OCI-LY3 (cell line): ENCODE data around the gene CDKN1C.

ENCODE experiments used
- H2AFZ ChIP-seq: fragments of 200-600, 300-600 bp; shearing (Covaris generic); 2 replicates; pipeline ENCODE4 v1.6.0; 2014; ENCODE audit warnings: antibody characterized with exemption, low read depth, low read length
- H3K27ac ChIP-seq: fragments of 200-600, 300-600 bp; sonication (generic); 2 replicates; pipeline ENCODE4 v1.5.1; 2014; ENCODE audit warnings: mild to moderate bottlenecking, low read length, moderate library complexity, mixed read lengths
- H3K27me3 ChIP-seq: fragments of 200-600, 300-600 bp; sonication (generic); 2 replicates; pipeline ENCODE4 v1.6.1; 2014; ENCODE audit warnings: low read depth, low read length, mixed read lengths
- H3K36me3 ChIP-seq: fragments of 200-600, 300-600 bp; sonication (generic); replicated peaks from 2 replicates; pipeline ENCODE3; 2014; ENCODE audit warnings: low read depth, low read length, mixed read lengths
- H3K4me1 ChIP-seq: fragments of 300-600, 200-600 bp; sonication (generic); 2 replicates; pipeline ENCODE4 v1.6.1; 2014; ENCODE audit warnings: low read length, mixed read lengths
- H3K4me2 ChIP-seq: fragments of 200-600, 300-600 bp; sonication (generic); 2 replicates; pipeline ENCODE4 v1.6.1; 2014; ENCODE audit warnings: low read length, mixed read lengths
- H3K4me3 ChIP-seq: fragments of 300-600, 200-600 bp; sonication (generic); 2 replicates; pipeline ENCODE4 v1.5.1; 2014; ENCODE audit warnings: antibody characterized with exemption, mild to moderate bottlenecking, low read length, moderate library complexity
- H3K79me2 ChIP-seq: fragments of 300-600, 200-600 bp; shearing (Covaris generic); 2 replicates; pipeline ENCODE4 v1.6.1; 2014; ENCODE audit warnings: mild to moderate bottlenecking, low read length, mixed read lengths
- H3K9ac ChIP-seq: fragments of 300-600, 200-600 bp; shearing (Covaris generic); 2 replicates; pipeline ENCODE4 v1.6.0; 2014; ENCODE audit warnings: mild to moderate bottlenecking, low read length, moderate library complexity
- H3K9me3 ChIP-seq: fragments of 200-600, 300-600 bp; shearing (Covaris generic); 2 replicates; pipeline ENCODE4 v1.6.1; 2014; ENCODE audit warnings: low read length, mixed read lengths; ENCODE audit not compliant: insufficient read depth
- H4K20me1 ChIP-seq: fragments of 200-600, 300-600 bp; sonication (generic); 2 replicates; pipeline ENCODE4 v1.6.1; 2016; ENCODE audit warnings: low read length, mixed read lengths; ENCODE audit not compliant: insufficient read depth
- EZH2phosphoT487 ChIP-seq: fragments of 200-600 bp; shearing (Covaris generic); IDR thresholded peaks from 2 replicates; pipeline ENCODE4 v1.6.1; 2018; ENCODE audit warnings: antibody characterized with exemption, mixed run types, low read depth
- TF ChIP-seq, protein P1 (sequence below): fragments of 200-600, 300-600 bp; sonication (generic); IDR thresholded peaks from 2 replicates; pipeline ENCODE4 v1.5.1; 2014; ENCODE audit warnings: antibody characterized with exemption, low read length, low read depth

CDKN1C gene

GRCh38 chr11:2899080-2899783 lies 13.7 kb upstream of the CDKN1C start:
- Histone ChIP-seq H3K9ac (no peak overlapping the region), H3K4me2 (peak overlapping the region; percentile 26), H3K4me3 (no peak overlapping the region), H3K27ac (no peak overlapping the region), H3K9me3 (no peaks in the 10 kb centered on the region), H3K27me3 (no peaks in the 10 kb centered on the region), H3K79me2 (no peaks in the 10 kb centered on the region), H2AFZ (no peak overlapping the region), H3K36me3 (no peaks in the 10 kb centered on the region), H3K4me1 (peaks cover 27% of the 10 kb centered on the region), H4K20me1 (no peaks in the 10 kb centered on the region)
- TF ChIP-seq EZH2phosphoT487, result no peak
- TF ChIP-seq, protein P1, sequence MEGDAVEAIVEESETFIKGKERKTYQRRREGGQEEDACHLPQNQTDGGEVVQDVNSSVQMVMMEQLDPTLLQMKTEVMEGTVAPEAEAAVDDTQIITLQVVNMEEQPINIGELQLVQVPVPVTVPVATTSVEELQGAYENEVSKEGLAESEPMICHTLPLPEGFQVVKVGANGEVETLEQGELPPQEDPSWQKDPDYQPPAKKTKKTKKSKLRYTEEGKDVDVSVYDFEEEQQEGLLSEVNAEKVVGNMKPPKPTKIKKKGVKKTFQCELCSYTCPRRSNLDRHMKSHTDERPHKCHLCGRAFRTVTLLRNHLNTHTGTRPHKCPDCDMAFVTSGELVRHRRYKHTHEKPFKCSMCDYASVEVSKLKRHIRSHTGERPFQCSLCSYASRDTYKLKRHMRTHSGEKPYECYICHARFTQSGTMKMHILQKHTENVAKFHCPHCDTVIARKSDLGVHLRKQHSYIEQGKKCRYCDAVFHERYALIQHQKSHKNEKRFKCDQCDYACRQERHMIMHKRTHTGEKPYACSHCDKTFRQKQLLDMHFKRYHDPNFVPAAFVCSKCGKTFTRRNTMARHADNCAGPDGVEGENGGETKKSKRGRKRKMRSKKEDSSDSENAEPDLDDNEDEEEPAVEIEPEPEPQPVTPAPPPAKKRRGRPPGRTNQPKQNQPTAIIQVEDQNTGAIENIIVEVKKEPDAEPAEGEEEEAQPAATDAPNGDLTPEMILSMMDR, result no peak

DNA sequence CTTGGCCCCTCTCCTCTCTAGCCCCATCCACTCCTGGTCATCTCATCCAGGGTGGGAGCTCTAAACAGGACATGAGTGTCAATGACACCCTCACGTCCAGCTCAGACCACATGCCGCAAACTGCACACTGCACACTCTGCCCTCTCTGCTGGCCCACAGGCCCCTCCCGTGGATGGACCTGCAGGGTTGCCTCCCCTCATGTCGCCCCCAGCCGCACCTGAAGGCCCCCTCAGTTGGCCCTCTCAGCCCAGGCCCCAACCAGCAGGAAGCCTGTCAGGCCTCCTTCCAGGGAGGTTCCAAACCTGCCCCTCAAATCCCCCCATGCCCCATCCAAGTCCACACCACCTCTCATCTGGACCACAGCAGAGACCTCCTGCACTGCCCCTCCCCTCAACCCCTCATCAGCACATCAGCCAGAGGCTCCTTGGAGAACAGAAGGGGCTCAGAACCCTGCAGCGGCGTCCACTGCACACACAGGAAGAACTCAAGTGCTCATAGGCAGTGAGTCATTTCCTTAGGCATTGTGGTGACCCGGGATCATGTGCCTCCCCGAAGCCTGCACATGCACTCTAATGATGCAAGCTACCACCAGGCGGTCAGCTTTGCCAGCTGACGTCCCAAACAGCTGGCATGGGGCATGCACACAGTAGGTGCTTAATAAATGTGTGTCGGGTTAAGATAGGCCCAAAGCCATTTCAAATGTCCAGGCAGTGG lies 12.9 kb upstream of the CDKN1C start:
- Histone ChIP-seq H4K20me1 (no peaks in the 10 kb centered on the region), H3K27me3 (no peaks in the 10 kb centered on the region), H3K4me2 (peak overlapping the region; percentile 26), H2AFZ (peak overlapping the region; percentile 74; the same call in 1 of the 2 replicates), H3K4me3 (no peak overlapping the region), H3K9ac (no peak overlapping the region), H3K36me3 (no peaks in the 10 kb centered on the region), H3K27ac (no peak overlapping the region), H3K4me1 (peaks cover 27% of the 10 kb centered on the region), H3K9me3 (no peaks in the 10 kb centered on the region), H3K79me2 (no peaks in the 10 kb centered on the region)
- no peak for TF ChIP-seq EZH2phosphoT487
- TF ChIP-seq, protein P1, result no peak

DNA sequence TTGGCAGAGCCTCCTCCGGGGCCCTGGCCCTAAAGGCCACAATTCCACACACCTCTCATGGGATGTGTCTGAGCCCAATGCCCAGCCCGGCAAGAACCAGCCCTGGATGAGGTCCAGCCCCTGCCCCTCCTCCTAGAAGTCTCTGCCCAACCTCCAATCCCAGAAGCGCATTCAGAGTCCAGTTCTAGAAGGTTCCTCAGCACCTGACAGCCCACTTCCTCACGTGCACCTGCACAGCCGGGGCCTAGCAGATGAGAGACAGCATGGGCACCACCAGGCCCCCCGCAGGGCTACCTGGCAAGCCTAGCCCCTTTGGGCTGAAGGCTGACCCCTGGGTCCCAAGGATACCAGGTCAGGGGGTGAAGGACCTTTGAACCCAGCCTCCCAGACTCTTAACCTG lies 11.5 kb upstream of the CDKN1C start:
- H3K36me3 ChIP-seq, result no peaks in the 10 kb centered on the region
- no peak overlapping the region for H3K27ac ChIP-seq
- H3K27me3 ChIP-seq, result no peaks in the 10 kb centered on the region
- TF ChIP-seq, protein P1, result no peak
- no peak for TF ChIP-seq EZH2phosphoT487
- H2AFZ ChIP-seq, result no peak overlapping the region
- no peak overlapping the region for H3K9ac ChIP-seq
- no peaks in the 10 kb centered on the region for H3K9me3 ChIP-seq
- H3K79me2 ChIP-seq, result no peaks in the 10 kb centered on the region
- H4K20me1 ChIP-seq, result no peaks in the 10 kb centered on the region
- H3K4me3 ChIP-seq, result no peak overlapping the region
- no peak overlapping the region for H3K4me2 ChIP-seq
- peaks cover 26% of the 10 kb centered on the region for H3K4me1 ChIP-seq

DNA sequence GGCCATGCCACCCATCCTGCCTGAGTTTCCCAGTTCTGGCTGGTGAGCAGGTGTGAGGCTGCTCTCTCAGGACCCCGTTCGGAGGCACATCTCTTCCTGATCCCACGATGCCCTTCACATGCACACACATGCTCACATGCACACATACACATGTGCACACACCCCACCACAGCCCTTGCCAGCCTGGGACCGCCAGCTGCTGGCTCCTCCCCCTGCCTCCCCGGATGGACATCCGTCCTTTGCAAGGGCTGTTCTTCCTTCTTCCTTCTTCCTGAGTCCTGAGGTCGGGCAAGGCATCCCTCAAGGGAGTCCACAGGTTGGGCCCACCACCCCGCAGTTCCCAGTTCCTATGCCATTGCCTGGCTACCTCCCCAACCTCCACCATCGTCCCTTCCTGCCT lies 10.5 kb upstream of the CDKN1C start:
- H3K36me3 ChIP-seq, result no peaks in the 10 kb centered on the region
- TF ChIP-seq, protein P1, result no peak
- TF ChIP-seq EZH2phosphoT487, result no peak
- no peaks in the 10 kb centered on the region for H3K27me3 ChIP-seq
- no peak overlapping the region for H2AFZ ChIP-seq
- H4K20me1 ChIP-seq, result no peaks in the 10 kb centered on the region
- no peak overlapping the region for H3K4me2 ChIP-seq
- no peak overlapping the region for H3K27ac ChIP-seq
- no peaks in the 10 kb centered on the region for H3K79me2 ChIP-seq
- H3K9ac ChIP-seq, result no peak overlapping the region
- no peaks in the 10 kb centered on the region for H3K9me3 ChIP-seq
- peaks cover 30% of the 10 kb centered on the region for H3K4me1 ChIP-seq
- no peak overlapping the region for H3K4me3 ChIP-seq
